ENCODE data around the gene CALHM4.

CALHM4 gene

DNA sequence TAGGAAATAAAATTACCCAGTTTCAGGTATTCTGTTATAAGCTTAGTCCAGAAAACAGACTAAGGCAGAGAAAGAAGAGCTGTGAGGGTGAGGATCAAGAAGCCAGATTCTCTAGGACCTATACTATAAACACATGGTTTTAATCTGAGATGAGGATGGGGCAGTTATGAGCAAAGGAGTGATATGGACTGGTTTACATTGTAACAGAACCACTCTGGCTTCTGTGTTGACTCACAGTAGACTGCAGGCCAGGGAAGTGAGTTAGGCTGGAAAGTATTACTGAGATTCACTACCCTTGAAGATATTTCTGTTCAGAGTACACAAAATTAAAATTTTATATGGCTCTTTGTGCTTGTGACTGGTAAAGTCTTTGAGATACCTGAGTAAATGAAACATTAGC is 14.6 kb downstream of the CALHM4 start:
- DNase-seq (ENCODE audit: insufficient read length, low spot score) (no peak), FAIRE-seq (no peak)
- TF ChIP-seq SPI1 (IDR thresholded peaks at IDR 0.05; ENCODE audit: low read depth, low read length) (no peak), POU2F2 (IDR thresholded peaks at IDR 0.05; ENCODE audit: low read depth, low read length) (no peak), PAX5 (IDR thresholded peaks at IDR 0.05; ENCODE audit: insufficient read depth, low read length, severe bottlenecking) (no peak), POLR2AphosphoS5 (IDR thresholded peaks at IDR 0.05; ENCODE audit: low read depth, low read length) (no peak), TAF1 (IDR thresholded peaks at IDR 0.05; ENCODE audit: low read depth, low read length) (no peak), POLR2A (IDR thresholded peaks at IDR 0.05; ENCODE audit: low read depth, low read length) (no peak)

DNA sequence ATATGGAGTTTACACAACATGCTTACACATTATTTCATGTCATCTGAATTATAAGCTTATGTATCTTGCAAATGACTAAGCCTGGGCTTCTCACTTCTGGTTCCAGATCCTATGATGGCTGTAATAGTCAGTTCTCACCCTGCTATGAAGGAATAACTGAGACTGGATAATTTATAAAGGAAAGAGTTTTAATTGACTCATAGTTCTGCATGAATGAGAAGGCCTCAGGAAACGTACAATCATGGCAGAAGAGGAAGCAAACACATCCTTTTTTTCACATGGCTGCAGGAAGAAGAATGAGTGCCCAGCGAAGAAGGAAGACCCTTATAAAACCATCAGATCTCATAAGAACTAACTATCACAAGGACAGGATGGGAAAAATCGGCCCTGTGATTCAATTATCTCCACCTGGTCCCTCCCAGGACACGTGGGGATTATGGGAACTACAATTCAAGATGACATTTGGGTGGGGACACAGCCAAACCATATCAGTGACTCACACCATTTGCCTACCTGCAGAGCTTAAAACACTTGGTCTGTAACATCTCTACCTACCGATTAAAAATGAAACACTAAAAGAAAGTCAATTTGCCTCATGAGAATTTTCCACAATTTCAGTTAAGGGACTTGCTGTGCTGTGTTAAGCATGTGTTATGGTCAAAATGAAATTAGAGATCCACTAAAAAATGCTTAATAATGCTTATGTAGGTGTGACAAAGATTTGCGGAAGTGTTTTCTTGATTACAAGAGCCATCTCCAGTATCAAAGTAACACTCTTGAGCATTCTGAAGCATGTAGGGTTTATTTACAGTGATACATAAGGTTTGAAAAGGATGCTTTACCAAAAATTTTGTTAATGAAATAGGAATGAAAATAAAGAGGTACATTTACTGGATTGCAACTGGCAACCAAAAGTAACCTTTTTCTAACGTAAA is 15.5 kb downstream of the CALHM4 start:
- DNase-seq (ENCODE audit: insufficient read length, low spot score) = no peak
- FAIRE-seq = no peak
- no peak for TF ChIP-seq PAX5 (IDR thresholded peaks at IDR 0.05; ENCODE audit: insufficient read depth, low read length, severe bottlenecking)

- FAIRE-seq = peak; percentile 99
- peak; percentile 85 for TF ChIP-seq TAF1 (IDR thresholded peaks at IDR 0.05; ENCODE audit: low read depth, low read length)
- peak; percentile 95 for TF ChIP-seq POLR2AphosphoS5 (IDR thresholded peaks at IDR 0.05; ENCODE audit: low read depth, low read length)
- peak; percentile 76 for TF ChIP-seq POU2F2 (IDR thresholded peaks at IDR 0.05; ENCODE audit: low read depth, low read length)
- TF ChIP-seq POLR2A (IDR thresholded peaks at IDR 0.05; ENCODE audit: low read depth, low read length) = peak; percentile 78; the same call in 1 of the 2 replicates
- peak; percentile 58 for TF ChIP-seq PAX5 (IDR thresholded peaks at IDR 0.05; ENCODE audit: insufficient read depth, low read length, severe bottlenecking)
- no peak for TF ChIP-seq SPI1 (IDR thresholded peaks at IDR 0.05; ENCODE audit: low read depth, low read length)
- DNase-seq (ENCODE audit: insufficient read length, low spot score) = peak; percentile 87
These were observed 17.5 kb downstream of the CALHM4 start, which contains the start of gene RWDD1 for GRCh38 chr6:116570856-116571682. TSS of gene RWDD1 (plus strand) at chr6:116571504. CDS start at chr6:116571583, 79 bp downstream.

- TF ChIP-seq PAX5 (IDR thresholded peaks at IDR 0.05; ENCODE audit: insufficient read depth, low read length, severe bottlenecking) (no peak), TAF1 (IDR thresholded peaks at IDR 0.05; ENCODE audit: low read depth, low read length) (no peak), POU2F2 (IDR thresholded peaks at IDR 0.05; ENCODE audit: low read depth, low read length) (no peak), POLR2A (IDR thresholded peaks at IDR 0.05; ENCODE audit: low read depth, low read length) (no peak), SPI1 (IDR thresholded peaks at IDR 0.05; ENCODE audit: low read depth, low read length) (no peak), POLR2AphosphoS5 (IDR thresholded peaks at IDR 0.05; ENCODE audit: low read depth, low read length) (no peak)
- FAIRE-seq (no peak), DNase-seq (ENCODE audit: insufficient read length, low spot score) (no peak)
These were observed 18.1 kb downstream of the CALHM4 start for GRCh38 chr6:116571683-116572000.

DNA sequence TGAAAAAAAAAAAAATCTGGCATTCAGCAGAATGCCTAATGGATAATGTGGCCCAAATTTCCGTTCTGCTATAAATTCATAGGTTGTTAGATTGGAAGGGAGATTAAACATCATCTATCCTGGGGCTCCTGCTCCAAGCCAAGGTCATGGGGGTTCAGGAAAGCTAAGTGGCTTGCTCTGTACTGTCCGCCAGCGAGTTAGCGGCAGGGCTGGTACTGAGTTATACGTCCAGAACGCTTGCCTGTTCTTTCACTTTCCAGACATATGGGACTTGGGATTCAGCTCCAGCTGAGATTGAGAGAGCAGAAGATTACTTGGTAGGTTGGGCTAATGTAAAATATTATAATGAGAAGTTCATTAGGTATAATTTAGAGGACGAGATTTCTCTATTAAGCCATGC is 18.6 kb downstream of the CALHM4 start:
- DNase-seq (ENCODE audit: insufficient read length, low spot score) = no peak
- TF ChIP-seq POLR2AphosphoS5 (IDR thresholded peaks at IDR 0.05; ENCODE audit: low read depth, low read length) (no peak), TAF1 (IDR thresholded peaks at IDR 0.05; ENCODE audit: low read depth, low read length) (no peak), PAX5 (IDR thresholded peaks at IDR 0.05; ENCODE audit: insufficient read depth, low read length, severe bottlenecking) (no peak), POU2F2 (IDR thresholded peaks at IDR 0.05; ENCODE audit: low read depth, low read length) (no peak), SPI1 (IDR thresholded peaks at IDR 0.05; ENCODE audit: low read depth, low read length) (no peak), POLR2A (IDR thresholded peaks at IDR 0.05; ENCODE audit: low read depth, low read length) (no peak)
- FAIRE-seq = no peak

DNA sequence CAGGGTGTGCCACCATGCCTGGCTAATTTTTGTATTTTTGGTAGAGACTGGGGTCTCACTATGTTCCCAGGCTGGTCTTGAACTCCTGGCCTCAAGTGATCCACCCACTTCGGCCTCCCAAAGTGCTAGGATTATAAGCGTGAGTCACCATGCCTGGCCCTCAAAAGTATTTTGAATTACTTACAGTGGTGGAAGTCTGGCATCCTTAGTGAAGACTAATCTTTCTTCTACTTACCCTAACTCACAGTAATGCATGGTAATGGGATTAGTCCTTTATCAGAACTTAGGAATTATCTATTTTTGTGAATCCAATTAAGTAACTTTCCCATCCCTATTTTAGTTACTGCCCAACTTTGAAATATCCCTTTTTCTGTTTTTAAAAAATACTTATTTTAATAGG is 21.7 kb downstream of the CALHM4 start:
- FAIRE-seq = no peak
- TF ChIP-seq POLR2A (IDR thresholded peaks at IDR 0.05; ENCODE audit: low read depth, low read length) = no peak
- no peak for TF ChIP-seq SPI1 (IDR thresholded peaks at IDR 0.05; ENCODE audit: low read depth, low read length)
- TF ChIP-seq PAX5 (IDR thresholded peaks at IDR 0.05; ENCODE audit: insufficient read depth, low read length, severe bottlenecking) = no peak
- DNase-seq (ENCODE audit: insufficient read length, low spot score) = no peak

DNA sequence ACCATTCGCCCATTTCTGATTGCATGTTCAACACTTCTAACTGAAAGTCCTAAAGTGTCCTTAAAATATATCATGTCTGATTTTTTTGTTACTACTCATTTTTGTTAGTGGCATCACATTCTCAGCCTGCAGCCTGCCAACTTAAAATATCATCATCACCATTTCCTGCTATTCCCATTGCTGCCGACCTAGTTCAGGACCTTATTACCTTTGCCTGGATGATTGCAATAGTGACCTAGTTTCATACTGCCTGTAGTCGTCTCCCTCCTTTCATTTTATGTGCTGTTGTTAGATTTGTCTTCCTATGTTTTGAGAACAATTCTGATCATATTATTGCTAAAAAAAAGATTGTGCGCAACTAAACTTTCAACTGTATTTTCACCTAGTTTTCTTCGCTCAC is 23.9 kb downstream of the CALHM4 start:
- DNase-seq (ENCODE audit: insufficient read length, low spot score) = no peak
- no peak for FAIRE-seq
- TF ChIP-seq PAX5 (IDR thresholded peaks at IDR 0.05; ENCODE audit: insufficient read depth, low read length, severe bottlenecking) (no peak), POLR2A (IDR thresholded peaks at IDR 0.05; ENCODE audit: low read depth, low read length) (no peak), SPI1 (IDR thresholded peaks at IDR 0.05; ENCODE audit: low read depth, low read length) (no peak), POU2F2 (IDR thresholded peaks at IDR 0.05; ENCODE audit: low read depth, low read length) (no peak), POLR2AphosphoS5 (IDR thresholded peaks at IDR 0.05; ENCODE audit: low read depth, low read length) (no peak), TAF1 (IDR thresholded peaks at IDR 0.05; ENCODE audit: low read depth, low read length) (no peak)

GRCh38 chr6:116578335-116578734 is 24.8 kb downstream of the CALHM4 start:
- FAIRE-seq (no peak), DNase-seq (ENCODE audit: insufficient read length, low spot score) (no peak)
- TF ChIP-seq POLR2A (IDR thresholded peaks at IDR 0.05; ENCODE audit: low read depth, low read length) (no peak), POLR2AphosphoS5 (IDR thresholded peaks at IDR 0.05; ENCODE audit: low read depth, low read length) (no peak), SPI1 (IDR thresholded peaks at IDR 0.05; ENCODE audit: low read depth, low read length) (no peak), PAX5 (IDR thresholded peaks at IDR 0.05; ENCODE audit: insufficient read depth, low read length, severe bottlenecking) (no peak), TAF1 (IDR thresholded peaks at IDR 0.05; ENCODE audit: low read depth, low read length) (no peak), POU2F2 (IDR thresholded peaks at IDR 0.05; ENCODE audit: low read depth, low read length) (no peak)

GRCh38 chr6:116579143-116579542 is 25.6 kb downstream of the CALHM4 start:
- FAIRE-seq (no peak), DNase-seq (ENCODE audit: insufficient read length, low spot score) (no peak)
- TF ChIP-seq POLR2AphosphoS5 (IDR thresholded peaks at IDR 0.05; ENCODE audit: low read depth, low read length) (no peak), TAF1 (IDR thresholded peaks at IDR 0.05; ENCODE audit: low read depth, low read length) (no peak), PAX5 (IDR thresholded peaks at IDR 0.05; ENCODE audit: insufficient read depth, low read length, severe bottlenecking) (no peak), SPI1 (IDR thresholded peaks at IDR 0.05; ENCODE audit: low read depth, low read length) (no peak), POLR2A (IDR thresholded peaks at IDR 0.05; ENCODE audit: low read depth, low read length) (no peak), POU2F2 (IDR thresholded peaks at IDR 0.05; ENCODE audit: low read depth, low read length) (no peak)
